Transverse colon (tissue), 4 donors: ENCODE data around the gene ZNF609. TPM values are rescaled to one million over a fixed set of nuclear protein-coding genes. Genes with fewer than 3 reads are reported as not detected.
"Not testable (repeated sequence)": the region's sequence is repeated elsewhere in the genome, so short reads cannot be mapped to it uniquely, and the experiment has no call there.

Source experiments
- DNase-seq: peaks from one replicate; pipeline ENCODE4 v3.0.0-alpha.2; 2019
- H3K27ac ChIP-seq, 4 donors: fragments of 200-600 bp; sonication (generic); 2 replicates each; pipeline ENCODE4 v1.5.1; 2016 to 2018; ENCODE audit warnings: inconsistent platforms in 4 of 4
- H3K27me3 ChIP-seq: fragments of 200-600 bp; sonication (generic); 2 replicates; pipeline ENCODE4 v1.5.1; 2017; ENCODE audit warnings: inconsistent platforms
- H3K36me3 ChIP-seq, 4 donors: fragments of 200-600 bp; sonication (generic); 2 replicates each; pipeline ENCODE4 v1.5.1; 2017 to 2019; ENCODE audit warnings: inconsistent platforms in 4 of 4
- H3K4me1 ChIP-seq, 4 donors: fragments of 200-600 bp; sonication (generic); 2 replicates each; pipeline ENCODE4 v1.5.1; 2017 to 2020; ENCODE audit warnings: inconsistent platforms in 4 of 4
- H3K4me3 ChIP-seq, 4 donors: fragments of 200-600 bp; sonication (generic); 1 replicate in 1 of 4; 2 replicates in 3 of 4; pipeline versions ENCODE4 v1.5.1 to v1.6.1; 2017 to 2019; ENCODE audit warnings: inconsistent platforms in 4 of 4
- H3K9me3 ChIP-seq, 2 donors: fragments of 200-600 bp; sonication (generic); 2 replicates each; pipeline ENCODE4 v1.5.1; 2017 to 2019; ENCODE audit warnings: inconsistent platforms in 2 of 2
- CTCF ChIP-seq, 5 experiments: fragments of 200-600 bp in 3 of 5; fragments of 450-650 bp in 2 of 5; sonication (generic) in 3 of 5; IDR thresholded peaks; 1 replicate in 2 of 5; 2 replicates in 3 of 5; pipeline ENCODE4 v1.5.1; 2016 to 2017; ENCODE audit warnings: antibody characterized with exemption in 5 of 5, inconsistent platforms in 3 of 5, mild to moderate bottlenecking in 2 of 5, moderate library complexity in 1 of 5
- EP300 ChIP-seq: sonication (generic); formaldehyde crosslinking; IDR thresholded peaks from one replicate; pipeline ENCODE4 v1.6.1; 2017; ENCODE audit warnings: antibody characterized with exemption, low read depth
- POLR2A ChIP-seq: fragments of 450-650 bp; IDR thresholded peaks from one replicate; pipeline ENCODE4 v1.6.1; 2016; ENCODE audit warnings: antibody characterized with exemption, mild to moderate bottlenecking, moderate library complexity
- POLR2AphosphoS5 ChIP-seq, 3 donors: sonication (generic); formaldehyde crosslinking; IDR thresholded peaks; one replicate each; pipeline ENCODE4 v1.6.1; 2016; ENCODE audit warnings: antibody characterized with exemption in 3 of 3
- WGBS, 2 donors: methylation state at CpG; one replicate each; pipeline ENCODE4 v1.1.5; 2018; ENCODE audit warnings: low coverage in 1 of 2; 5-methylcytosine and 5-hydroxymethylcytosine counted together
- in situ Hi-C, 4 donors: fragments of 200-750 bp; cut with MboI; loops; one replicate each; pipeline versions ENCODE4 v1.15.0 to v1.15.1; 2017; ENCODE audit warnings: low sequenced_read_pairs in 3 of 4, low pct_ligation_motif_present in 1 of 4, low pct_unique_long_range_greater_than_20kb in 1 of 4
- intact Hi-C: fragments of 100-400 bp; cut with DNase I; formaldehyde crosslinking; loops from one replicate; pipeline ENCODE4 v1.15.1; 2023; ENCODE audit warnings: low total_unique reads
- total RNA-seq, 4 donors: library from RNA; depleted of rRNA; stranded (reverse); fragments of >200 nt; gene quantifications; one replicate each; pipeline ENCODE4 v1.1.0, GENCODE V29; 2016

The ZNF609 gene
- total RNA-seq, 4 donors from 2014 or later: 16.1 to 34.8 (median 28.2) TPM

DNA sequence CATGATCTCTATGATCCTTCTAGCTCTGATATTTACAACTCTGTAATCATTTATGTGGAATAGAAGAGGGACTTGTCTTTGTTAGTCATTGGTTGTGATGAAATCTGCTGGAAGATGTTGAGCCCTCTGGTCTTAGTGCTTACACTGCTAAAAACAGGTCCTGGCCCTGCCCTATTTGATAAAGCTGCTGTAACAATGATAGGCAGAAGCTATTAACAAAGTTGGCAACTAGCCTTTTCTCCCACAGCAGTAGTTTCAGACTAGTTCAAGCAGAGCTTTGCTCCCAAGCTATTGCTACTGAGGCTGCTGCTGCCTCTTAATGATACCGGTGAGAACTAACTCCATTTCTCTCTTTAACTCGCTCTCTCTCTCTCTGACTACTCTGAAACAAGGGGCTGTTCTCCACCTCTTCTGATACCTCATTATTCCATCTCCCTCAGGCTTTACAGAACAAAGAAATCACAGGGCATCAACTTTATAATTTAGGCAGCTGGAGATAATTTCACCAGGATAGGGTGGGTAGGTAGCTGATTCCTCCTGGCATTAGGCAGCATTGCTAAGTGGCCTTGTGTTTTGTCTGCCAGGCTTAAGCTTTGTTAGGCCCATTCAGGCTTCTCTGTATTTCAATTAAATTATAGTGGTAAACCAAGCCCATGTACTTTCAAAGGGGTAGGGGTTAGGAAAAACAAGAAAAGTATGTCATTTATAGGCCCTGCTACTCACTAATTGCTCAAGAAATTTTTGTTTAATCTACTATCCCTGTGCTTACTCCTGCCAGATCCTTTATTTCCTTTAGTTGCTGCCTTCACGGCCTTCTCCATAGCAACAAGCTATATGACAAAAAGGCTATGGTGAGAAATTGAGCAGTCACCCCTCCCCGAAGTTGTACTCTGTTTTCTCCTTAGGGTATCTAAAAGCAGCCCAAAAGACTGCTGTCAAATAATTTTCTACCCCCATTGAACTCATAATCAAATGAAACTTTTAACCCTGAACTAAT is 175.4 kb downstream of the ZNF609 start:
- no peak for DNase-seq
- TF ChIP-seq EP300: no peak
- no peak for TF ChIP-seq CTCF (IDR thresholded peaks at IDR 0.05)
- no peak for TF ChIP-seq POLR2AphosphoS5 (IDR thresholded peaks at IDR 0.05)
- no peak for TF ChIP-seq POLR2A
- Histone ChIP-seq H3K4me1 (peaks cover 11 to 71% (median 48%) of the 10 kb centered on the region in 4 donors), H3K27ac (peak overlapping the region; percentile 51 to 72 (median 61)), H3K27me3 (no peaks in the 10 kb centered on the region), H3K9me3 (no peaks in the 10 kb centered on the region), H3K4me3 (no peak overlapping the region), H3K36me3 (no peaks in the 10 kb centered on the region)
- intact Hi-C loops (no loop called here), in situ Hi-C loops (loop anchor here in 1 of 4 donors (25.0 kb wide), 1 partner anchor 198 kb away; no protein-coding TSS in a partner anchor)
- WGBS, 2 donors: 57% methylated on average over 4 of the region's 4 CpGs

DNA sequence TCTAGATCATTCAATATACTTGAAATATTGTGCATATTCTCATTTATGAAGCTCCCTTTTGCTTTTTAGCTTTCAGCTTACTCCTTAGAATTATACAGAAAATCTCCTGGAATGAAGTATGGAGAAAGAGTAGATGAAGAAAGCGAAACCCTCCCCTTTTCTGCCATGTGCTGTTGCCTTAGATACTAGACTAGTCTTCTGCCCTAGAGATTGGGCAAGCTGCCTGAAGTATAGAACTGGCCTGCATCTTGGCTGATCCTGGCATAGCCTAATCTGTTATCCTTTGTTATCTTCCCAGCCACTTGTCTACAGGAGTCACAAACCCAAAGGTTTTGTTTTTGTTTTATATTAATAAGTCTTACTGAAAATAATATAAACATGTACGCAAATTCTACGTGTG is 176.2 kb downstream of the ZNF609 start:
- no peak for DNase-seq
- Histone ChIP-seq H3K27ac (peak overlapping the region in 3 of 4 donors; percentile 61 to 72 (median 61)), H3K4me3 (no peak overlapping the region), H3K36me3 (no peaks in the 10 kb centered on the region), H3K4me1 (peaks cover 11 to 68% (median 50%) of the 10 kb centered on the region in 4 donors), H3K9me3 (no peaks in the 10 kb centered on the region), H3K27me3 (no peaks in the 10 kb centered on the region)
- TF ChIP-seq CTCF (IDR thresholded peaks at IDR 0.05) (no peak), POLR2AphosphoS5 (IDR thresholded peaks at IDR 0.05) (no peak), POLR2A (no peak), EP300 (no peak)
- in situ Hi-C loops: loop anchor here in 1 of 4 donors (25.0 kb wide), 1 partner anchor 199 kb away; no protein-coding TSS in a partner anchor
- intact Hi-C loops: no loop called here
- WGBS, 2 donors: 94% methylated on average over 3 of the region's 3 CpGs

DNA sequence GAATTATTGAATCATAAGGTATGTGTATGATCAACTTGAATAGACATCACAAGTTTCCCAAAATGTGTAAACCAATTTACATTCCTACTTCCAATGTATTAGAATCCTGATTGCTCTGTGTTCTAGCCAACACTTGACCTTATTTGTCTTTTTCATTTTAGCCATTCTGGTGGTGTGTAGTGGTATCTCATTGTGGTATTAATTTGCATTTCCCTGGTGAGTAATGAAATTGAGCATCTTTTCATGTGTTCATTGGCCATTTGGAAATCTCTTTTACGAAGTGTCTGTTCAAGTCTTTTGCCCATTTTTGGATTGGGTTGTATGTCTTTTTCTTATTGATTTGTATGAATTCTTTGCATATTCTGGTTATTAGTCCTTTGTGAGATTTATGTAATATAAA is 177.0 kb downstream of the ZNF609 start:
- WGBS, 2 donors: 98 to 100% methylated on average over 1 of the region's 1 CpG
- TF ChIP-seq POLR2A: no peak
- TF ChIP-seq CTCF (IDR thresholded peaks at IDR 0.05): no peak
- no peak for TF ChIP-seq EP300
- no peak for TF ChIP-seq POLR2AphosphoS5 (IDR thresholded peaks at IDR 0.05)
- H3K27ac ChIP-seq: no peak overlapping the region
- in situ Hi-C loops: loop anchor here in 1 of 4 donors (25.0 kb wide), 1 partner anchor 200 kb away; no protein-coding TSS in a partner anchor
- no peak for DNase-seq
- H3K27me3 ChIP-seq: no peaks in the 10 kb centered on the region
- intact Hi-C loops: no loop called here
- H3K9me3 ChIP-seq: no peaks in the 10 kb centered on the region
- H3K4me3 ChIP-seq: no peak overlapping the region
- peaks cover 11 to 75% (median 52%) of the 10 kb centered on the region in 4 donors for H3K4me1 ChIP-seq
- no peaks in the 10 kb centered on the region for H3K36me3 ChIP-seq

- H3K27me3 ChIP-seq, H3K36me3 ChIP-seq, H3K9me3 ChIP-seq, H3K4me3 ChIP-seq, intact Hi-C loops, DNase-seq: not testable (repeated sequence)
- peak overlapping the region; percentile 71 to 81 (median 77) for H3K27ac ChIP-seq
- peaks cover 6 to 71% (median 53%) of the 10 kb centered on the region in 4 donors for H3K4me1 ChIP-seq
- in situ Hi-C loops: loop anchor here in 1 of 4 donors (25.0 kb wide), 1 partner anchor 202 kb away; no protein-coding TSS in a partner anchor
- WGBS, 2 donors: 81% methylated on average over 4 of the region's 4 CpGs; no CpG with 5 or more reads in 1 of the 2 donors
Observed at GRCh38 chr15:64639744-64640143, 179.4 kb downstream of the ZNF609 start.
